GM12865 (cell line): Measurements from ENCODE around the gene TAS1R2.
"Not testable (repeated sequence)": the region's sequence is repeated elsewhere in the genome, so short reads cannot be mapped to it uniquely, and the experiment has no call there.

Source experiments
- DNase-seq: peaks from one replicate; pipeline ENCODE4 v3.0.0; 2010; ENCODE audit warnings: low read depth
- H3K4me3 ChIP-seq: 2 replicates; pipeline ENCODE4 v1.5.1; 2011; ENCODE audit warnings: mild to moderate bottlenecking, low read depth, low read length, control low read depth
- TF ChIP-seq, protein P1 (sequence below): IDR thresholded peaks from 2 replicates; pipeline ENCODE4 v1.5.1; 2011; ENCODE audit warnings: low read length, control low read depth, low read depth, inconsistent platforms; ENCODE audit not compliant: insufficient read depth; ENCODE audit errors: missing control alignments

TAS1R2 gene

DNA sequence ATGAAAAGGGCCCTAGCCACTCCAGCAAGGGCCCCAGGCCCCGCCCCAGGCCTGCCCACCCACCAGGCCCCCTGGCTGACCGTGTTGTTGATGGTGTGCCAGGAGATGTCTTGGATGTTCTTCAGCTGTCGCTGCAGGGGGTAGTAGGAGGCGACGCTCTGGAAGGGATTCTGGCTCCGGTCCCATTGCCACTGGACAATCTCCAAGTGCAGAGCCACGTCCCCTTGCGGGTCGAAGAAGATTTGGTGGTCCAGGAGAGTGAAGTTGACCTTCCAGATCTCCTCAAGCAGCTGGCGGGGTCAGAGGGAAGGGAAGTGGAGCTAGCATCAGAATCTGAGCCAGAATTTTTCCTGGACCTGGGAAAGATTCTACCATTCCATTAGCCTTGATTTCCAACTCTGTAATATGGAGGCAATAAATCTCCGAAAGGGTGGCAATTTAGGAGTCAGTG lies 10.2 kb downstream of the TAS1R2 start:
- H3K4me3 ChIP-seq, result no peak overlapping the region
- DNase-seq, result no peak
- TF ChIP-seq, protein P1, sequence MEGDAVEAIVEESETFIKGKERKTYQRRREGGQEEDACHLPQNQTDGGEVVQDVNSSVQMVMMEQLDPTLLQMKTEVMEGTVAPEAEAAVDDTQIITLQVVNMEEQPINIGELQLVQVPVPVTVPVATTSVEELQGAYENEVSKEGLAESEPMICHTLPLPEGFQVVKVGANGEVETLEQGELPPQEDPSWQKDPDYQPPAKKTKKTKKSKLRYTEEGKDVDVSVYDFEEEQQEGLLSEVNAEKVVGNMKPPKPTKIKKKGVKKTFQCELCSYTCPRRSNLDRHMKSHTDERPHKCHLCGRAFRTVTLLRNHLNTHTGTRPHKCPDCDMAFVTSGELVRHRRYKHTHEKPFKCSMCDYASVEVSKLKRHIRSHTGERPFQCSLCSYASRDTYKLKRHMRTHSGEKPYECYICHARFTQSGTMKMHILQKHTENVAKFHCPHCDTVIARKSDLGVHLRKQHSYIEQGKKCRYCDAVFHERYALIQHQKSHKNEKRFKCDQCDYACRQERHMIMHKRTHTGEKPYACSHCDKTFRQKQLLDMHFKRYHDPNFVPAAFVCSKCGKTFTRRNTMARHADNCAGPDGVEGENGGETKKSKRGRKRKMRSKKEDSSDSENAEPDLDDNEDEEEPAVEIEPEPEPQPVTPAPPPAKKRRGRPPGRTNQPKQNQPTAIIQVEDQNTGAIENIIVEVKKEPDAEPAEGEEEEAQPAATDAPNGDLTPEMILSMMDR, result no peak

DNA sequence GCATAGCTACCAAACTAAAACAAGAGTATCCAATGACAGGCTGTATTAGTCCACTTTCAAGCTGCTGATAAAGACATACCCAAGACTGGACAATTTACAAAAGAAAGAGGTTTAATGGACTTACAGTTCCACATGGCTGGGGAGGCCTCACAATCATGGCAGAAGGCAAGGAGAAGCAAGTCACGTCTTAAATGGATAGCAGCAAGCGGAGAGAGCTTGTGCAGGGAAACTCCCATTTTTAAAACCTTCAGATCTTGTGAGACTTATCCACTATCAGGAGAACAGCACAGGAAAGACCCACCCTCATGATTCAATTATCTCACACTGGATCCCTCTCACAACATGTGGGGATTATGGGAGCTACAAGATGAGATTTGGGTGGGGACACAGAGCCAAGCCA lies 11.7 kb downstream of the TAS1R2 start:
- not testable (repeated sequence) for DNase-seq, H3K4me3 ChIP-seq

DNA sequence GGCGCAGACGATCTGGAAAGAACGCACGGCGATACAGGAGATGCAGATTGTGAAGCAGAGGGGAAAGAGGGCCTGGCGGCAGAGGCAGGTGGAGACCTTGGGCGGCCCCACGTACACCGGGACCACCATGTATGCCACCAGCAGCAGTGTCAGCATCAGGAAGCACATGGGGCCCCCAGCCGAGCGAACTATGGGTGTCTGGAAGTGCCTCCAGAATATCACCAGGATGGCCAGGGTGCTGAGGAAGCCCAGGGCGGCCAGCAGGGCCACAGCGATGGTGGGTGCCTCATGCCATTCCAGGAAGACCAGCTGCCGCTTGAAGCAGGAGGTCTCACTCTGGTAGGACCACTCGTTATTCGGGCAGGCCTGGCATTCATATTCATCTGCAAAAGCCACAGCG lies 19.3 kb downstream of the TAS1R2 start:
- no peak overlapping the region for H3K4me3 ChIP-seq
- no peak for DNase-seq
- TF ChIP-seq, protein P1, result no peak

- TF ChIP-seq, protein P1, result no peak
- H3K4me3 ChIP-seq, result no peak overlapping the region
- no peak for DNase-seq
Observed at GRCh38 chr1:18836654-18837053, 22.8 kb downstream of the TAS1R2 start.

GRCh38 chr1:18832319-18832718 lies 27.1 kb downstream of the TAS1R2 start:
- DNase-seq, H3K4me3 ChIP-seq: not testable (repeated sequence)

DNA sequence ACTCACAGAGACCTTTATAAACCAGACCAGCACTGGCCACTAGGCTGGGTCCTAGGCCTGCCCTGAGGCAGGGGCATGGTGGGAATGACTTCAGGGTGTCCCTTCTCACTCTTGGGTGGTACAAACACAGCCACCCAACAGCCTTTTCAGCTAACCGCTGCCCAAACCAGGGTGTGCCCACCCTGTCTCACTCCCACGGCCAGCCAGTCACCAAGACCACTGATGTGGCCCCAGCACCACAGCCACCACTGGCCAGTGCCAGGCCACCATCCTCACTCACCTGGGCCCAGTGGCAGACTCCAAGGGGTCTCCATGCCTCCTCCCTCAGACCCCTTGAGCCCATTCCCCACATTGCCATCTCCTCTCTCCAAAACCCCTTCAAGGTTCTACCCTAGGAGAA lies 27.8 kb downstream of the TAS1R2 start:
- TF ChIP-seq, protein P1, result no peak
- no peak overlapping the region for H3K4me3 ChIP-seq
- no peak for DNase-seq

- TF ChIP-seq, protein P1, result no peak
- DNase-seq, result no peak
- no peak overlapping the region for H3K4me3 ChIP-seq
Observed at GRCh38 chr1:18830596-18830995, 28.9 kb downstream of the TAS1R2 start.

DNA sequence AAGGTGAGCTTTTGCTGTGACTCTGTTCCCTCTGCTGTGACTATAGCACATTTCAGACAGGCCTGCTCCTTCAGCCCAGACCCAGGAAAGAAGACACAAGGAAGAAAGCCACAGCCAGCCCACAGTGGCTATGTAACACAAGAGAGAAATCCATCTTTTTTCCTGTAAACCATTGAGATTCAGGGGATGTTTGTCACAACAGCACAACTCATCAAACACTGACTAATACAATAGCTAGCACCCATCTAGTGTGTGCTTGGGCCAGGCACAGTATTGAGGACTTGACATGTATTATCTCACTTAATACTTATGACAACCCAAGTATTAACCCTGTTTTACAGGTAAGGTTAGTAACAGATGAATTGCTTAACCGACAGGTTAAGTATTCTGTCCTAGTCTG lies 29.8 kb downstream of the TAS1R2 start:
- H3K4me3 ChIP-seq, result no peak overlapping the region
- DNase-seq, result no peak
- TF ChIP-seq, protein P1, result no peak
